GM12878 (cell line): ENCODE results near the gene AP3B1. TPM values are rescaled to one million over a fixed set of nuclear protein-coding genes. Genes with fewer than 3 reads are reported as not detected.

Source experiments
- ATAC-seq: fragments of 200-7000 bp; cut with Tn5 transposase; 3 replicates; pipeline ENCODE4 v1.9.1; 2020; ENCODE audit warnings: mild to moderate bottlenecking, moderate library complexity
- BruUV-seq: library from RNA; stranded (reverse); fragments of 400-500 nt; replicated peaks from 2 replicates; lab custom pipeline; 2021; lab: Mats Ljungman, UMichigan
- CTCF ChIA-PET: fragments of 300-600 bp; sonication (Branson Sonifier 250); formaldehyde crosslinking; extraction: SDS; loops from one replicate; lab custom pipeline; 2021; ENCODE audit warnings: inconsistent platforms; lab: Yijun Ruan, JAX
- POLR2A ChIA-PET: fragments of 350-600 bp; formaldehyde crosslinking; extraction: SDS; loops from one replicate; lab custom pipeline; 2021; ENCODE audit warnings: inconsistent platforms; lab: Charles Lee
- RAD21 ChIA-PET: fragments of 300-600 bp; sonication (Branson Sonifier 250); formaldehyde crosslinking; loops from one replicate; lab custom pipeline; 2023; ENCODE audit warnings: antibody characterized with exemption; ENCODE audit not compliant: unreplicated experiment; lab: Charles Lee
- SMC1A ChIA-PET: fragments of 300-600 bp; sonication (Branson Sonifier 250); formaldehyde crosslinking; loops from one replicate; lab custom pipeline; 2023; ENCODE audit not compliant: unreplicated experiment, uncharacterized antibody; lab: Charles Lee
- DNase-seq: peaks from one replicate; pipeline ENCODE4 v3.0.0-alpha.2; 2011; ENCODE audit warnings: low read depth, low spot score
- FAIRE-seq: peaks from 3 replicates; lab custom pipeline; 2011; peaks lifted over from hg19 to GRCh38; lab: Jason Lieb, UNC
- H2AFZ ChIP-seq: 2 replicates; pipeline ENCODE4 v1.6.0; 2011; ENCODE audit warnings: low read depth, low read length, control low read depth; ENCODE audit not compliant: control insufficient read depth
- H3K27ac ChIP-seq: 2 replicates; pipeline ENCODE4 v1.5.1; 2011; ENCODE audit warnings: control low read depth; ENCODE audit not compliant: control insufficient read depth, insufficient read depth
- H3K27me3 ChIP-seq, 2 experiments: replicated peaks in 1 of 2; 2 replicates each; pipeline versions ENCODE4 v1.6.0 to v1.6.1; 2011; ENCODE audit warnings: low read length in 1 of 2; ENCODE audit not compliant: control insufficient read depth in 2 of 2, insufficient read depth in 2 of 2
- H3K36me3 ChIP-seq, 2 experiments: 2 replicates each; pipeline ENCODE4 v1.5.1; 2011; ENCODE audit warnings: low read length in 1 of 2; ENCODE audit not compliant: control insufficient read depth in 2 of 2, insufficient read depth in 2 of 2
- H3K4me1 ChIP-seq: 2 replicates; pipeline ENCODE4 v1.6.1; 2011; ENCODE audit warnings: mild to moderate bottlenecking, low read length, moderate library complexity, mixed read lengths; ENCODE audit not compliant: control insufficient read depth, insufficient read depth
- H3K4me2 ChIP-seq: 2 replicates; pipeline ENCODE4 v1.6.0; 2011; ENCODE audit warnings: control low read depth; ENCODE audit not compliant: control insufficient read depth, insufficient read depth
- H3K4me3 ChIP-seq: fragments of 200-600 bp; sonication (generic); 2 replicates; pipeline ENCODE4 v1.5.1; 2016
- H3K79me2 ChIP-seq: 2 replicates; pipeline ENCODE4 v1.6.0; 2011; ENCODE audit warnings: low read length; ENCODE audit not compliant: control insufficient read depth, insufficient read depth
- H3K9ac ChIP-seq: 2 replicates; pipeline ENCODE4 v1.8.0; 2011; ENCODE audit warnings: low read length, control low read depth, mixed read lengths; ENCODE audit not compliant: control insufficient read depth, insufficient read depth
- H3K9me3 ChIP-seq: replicated peaks from 3 replicates; pipeline ENCODE4 v1.5.1; 2011; ENCODE audit warnings: mild to moderate bottlenecking, low read length; ENCODE audit not compliant: control insufficient read depth, insufficient read depth
- H4K20me1 ChIP-seq: 2 replicates; pipeline ENCODE4 v1.6.0; 2011; ENCODE audit not compliant: control insufficient read depth, insufficient read depth
- BACH1 ChIP-seq: fragments of 450-650 bp; IDR thresholded peaks from 2 replicates; pipeline ENCODE4 v1.6.1; 2017; ENCODE audit warnings: mild to moderate bottlenecking, borderline replicate concordance
- BRCA1 ChIP-seq: IDR thresholded peaks from 2 replicates; pipeline ENCODE4 v1.6.1; 2011; ENCODE audit warnings: low read depth, low read length, improper control_type of control experiment
- CHD2 ChIP-seq: IDR thresholded peaks from 2 replicates; pipeline ENCODE4 v1.6.1; 2011; ENCODE audit warnings: low read depth, low read length, improper control_type of control experiment, borderline replicate concordance
- E2F8 ChIP-seq: fragments of 450-650 bp; IDR thresholded peaks from 2 replicates; pipeline ENCODE4 v1.6.1; 2018; ENCODE audit warnings: mild to moderate bottlenecking, low read depth, moderate library complexity; ENCODE audit not compliant: partially characterized antibody
- JUND ChIP-seq: IDR thresholded peaks from 2 replicates; pipeline ENCODE4 v1.6.1; 2012; ENCODE audit warnings: low read depth, mild to moderate bottlenecking, low read length, improper control_type of control experiment, moderate library complexity
- PBX3 ChIP-seq: IDR thresholded peaks from 2 replicates; pipeline ENCODE4 v1.6.1; 2011; ENCODE audit warnings: mild to moderate bottlenecking, low read depth, low read length, moderate library complexity; ENCODE audit not compliant: insufficient replicate concordance
- RELB ChIP-seq: fragments of 450-650 bp; IDR thresholded peaks from 2 replicates; pipeline ENCODE4 v1.6.1; 2017; ENCODE audit warnings: low read depth, mild to moderate bottlenecking, moderate library complexity
- SMC3 ChIP-seq: IDR thresholded peaks from 2 replicates; pipeline ENCODE4 v1.6.1; 2011; ENCODE audit warnings: low read length, improper control_type of control experiment, borderline replicate concordance
- USF2 ChIP-seq: IDR thresholded peaks from 2 replicates; pipeline ENCODE4 v1.6.1; 2011; ENCODE audit warnings: low read depth, low read length, improper control_type of control experiment, borderline replicate concordance
- YY1 ChIP-seq: IDR thresholded peaks from 2 replicates; pipeline ENCODE4 v1.6.1; 2011; ENCODE audit warnings: low read depth, mild to moderate bottlenecking, low read length
- WGBS: methylation state at CpG from one replicate; pipeline ENCODE4 v1.1.6; 2016; ENCODE audit warnings: low lambda C conversion rate; ENCODE audit not compliant: insufficient replicate concordance, insufficient coverage; ENCODE audit errors: missing lambda C conversion rate; 5-methylcytosine and 5-hydroxymethylcytosine counted together
- in situ Hi-C: fragments of 300-500 bp; cut with MboI; formaldehyde crosslinking; loops from 9 replicates; pipeline ENCODE4 v1.14.3; 2018; ENCODE audit warnings: mixed read lengths
- intact Hi-C: fragments of 100-400 bp; cut with micrococcal nuclease; formaldehyde crosslinking; loops from one replicate; pipeline ENCODE4 v1.14.2; 2022; ENCODE audit not compliant: unreplicated experiment
- polyA plus RNA-seq, 11 experiments: library from polyadenylated mRNA; depleted of rRNA in 4 of 11; unstranded in 6 of 11; stranded (reverse) in 5 of 11; fragments of >200 nt; fragmentation: Nextera tagmentation in 4 of 11; fragmentation: Illumina TruSeq in 1 of 11; extraction: Ambion mirVana in 4 of 11; extraction: Trizol in 1 of 11; gene quantifications; 1 replicate in 1 of 11; 2 replicates in 10 of 11; pipeline versions ENCODE4 v1.2.1 to v1.2.3, GENCODE V29; 2011 to 2016; ENCODE audit warnings: inconsistent platforms in 2 of 11, missing spikeins in 2 of 11, low read depth in 1 of 11
- total RNA-seq, 4 experiments: library from RNA; depleted of rRNA in 3 of 4; stranded (reverse); fragments of >200 nt in 3 of 4; fragmentation: Illumina TruSeq in 1 of 4; extraction: Trizol in 1 of 4; gene quantifications; 2 replicates each; pipeline versions ENCODE4 v1.2.1 to v1.2.3, GENCODE V29; 2013 to 2021
- TF ChIP-seq, protein P1 (sequence below): fragments of 450-650 bp; IDR thresholded peaks from 2 replicates; pipeline ENCODE4 v1.6.1; 2017; ENCODE audit warnings: mild to moderate bottlenecking, moderate library complexity

Gene AP3B1
- total and polyA plus RNA-seq, 10 of the 15 experiments (the other 5 are each of a cell fraction or from before 2014, with no cell fraction given) = 30.9 to 70.8 (median 46.0) TPM

DNA sequence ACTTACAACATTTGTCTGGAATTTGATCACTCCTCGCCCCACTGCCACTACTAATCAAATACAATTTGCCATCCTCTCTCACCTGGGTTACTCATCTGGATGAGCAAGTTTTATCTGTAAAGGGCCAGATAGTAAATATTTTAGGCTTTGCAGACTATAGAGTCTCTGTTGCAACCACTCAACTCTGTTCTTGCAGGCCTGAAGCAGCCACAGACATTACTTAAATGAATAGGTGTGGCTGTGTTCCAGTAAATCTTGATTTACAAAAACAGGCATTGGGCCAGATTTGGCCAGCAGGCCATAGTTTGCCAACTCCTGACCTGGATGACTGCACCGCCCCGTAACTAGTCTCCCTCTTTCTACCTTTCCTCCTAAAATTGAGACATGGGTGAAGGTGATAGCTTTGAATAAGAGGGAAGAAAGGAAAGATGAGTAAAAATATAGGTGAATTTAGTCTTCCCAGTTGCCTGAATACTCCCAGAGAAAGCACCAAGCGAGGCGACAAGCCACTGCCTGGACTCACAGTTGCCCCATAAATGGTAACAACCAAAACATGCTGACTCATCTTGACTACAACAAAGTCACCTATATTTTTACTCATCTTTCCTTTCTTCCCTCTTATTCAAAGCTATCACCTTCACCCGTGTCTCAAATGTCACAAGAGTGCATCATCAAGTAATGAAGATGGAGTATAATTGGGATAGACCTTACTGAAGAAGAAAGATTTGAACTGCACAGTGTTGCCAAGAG, 33.4 kb upstream of the AP3B1 start:
- no peaks in the 10 kb centered on the region for H3K9me3 ChIP-seq
- DNase-seq (no peak), FAIRE-seq (peak; percentile 13), ATAC-seq (no peak)
- ChIA-PET RAD21 (no interaction called here), CTCF (interaction anchor here (1.4 kb wide), 1 partner anchor 27 kb away, joined by 3 read pairs; no protein-coding TSS in a partner anchor), POLR2A (no interaction called here), SMC1A (interaction anchor here (0.7 to 1.8 kb wide), 4 partner anchors 8 to 198 kb away, joined by 3 to 5 read pairs (median 3); no protein-coding TSS in a partner anchor)
- no peak overlapping the region for H3K4me3 ChIP-seq
- 85% methylated on average over 6 of the region's 6 CpGs for WGBS
- H3K4me1 ChIP-seq = no peaks in the 10 kb centered on the region
- peak overlapping the region; percentile 24; the same call in 1 of the 2 replicates for H3K27ac ChIP-seq
- no peak overlapping the region for H3K4me2 ChIP-seq
- in situ Hi-C loops = no loop called here
- H2AFZ ChIP-seq = peak overlapping the region; percentile 21; the same call in 1 of the 2 replicates
- no TSS peak for BruUV-seq
- H3K9ac ChIP-seq = no peak overlapping the region
- H3K27me3 ChIP-seq = no peaks in the 10 kb centered on the region
- intact Hi-C loops = no loop called here
- H3K79me2 ChIP-seq = no peaks in the 10 kb centered on the region
- H3K36me3 ChIP-seq = no peaks in the 10 kb centered on the region
- H4K20me1 ChIP-seq = no peaks in the 10 kb centered on the region
- no peak for TF ChIP-seq BRCA1
- TF ChIP-seq CHD2 = no peak
- TF ChIP-seq, protein P1, sequence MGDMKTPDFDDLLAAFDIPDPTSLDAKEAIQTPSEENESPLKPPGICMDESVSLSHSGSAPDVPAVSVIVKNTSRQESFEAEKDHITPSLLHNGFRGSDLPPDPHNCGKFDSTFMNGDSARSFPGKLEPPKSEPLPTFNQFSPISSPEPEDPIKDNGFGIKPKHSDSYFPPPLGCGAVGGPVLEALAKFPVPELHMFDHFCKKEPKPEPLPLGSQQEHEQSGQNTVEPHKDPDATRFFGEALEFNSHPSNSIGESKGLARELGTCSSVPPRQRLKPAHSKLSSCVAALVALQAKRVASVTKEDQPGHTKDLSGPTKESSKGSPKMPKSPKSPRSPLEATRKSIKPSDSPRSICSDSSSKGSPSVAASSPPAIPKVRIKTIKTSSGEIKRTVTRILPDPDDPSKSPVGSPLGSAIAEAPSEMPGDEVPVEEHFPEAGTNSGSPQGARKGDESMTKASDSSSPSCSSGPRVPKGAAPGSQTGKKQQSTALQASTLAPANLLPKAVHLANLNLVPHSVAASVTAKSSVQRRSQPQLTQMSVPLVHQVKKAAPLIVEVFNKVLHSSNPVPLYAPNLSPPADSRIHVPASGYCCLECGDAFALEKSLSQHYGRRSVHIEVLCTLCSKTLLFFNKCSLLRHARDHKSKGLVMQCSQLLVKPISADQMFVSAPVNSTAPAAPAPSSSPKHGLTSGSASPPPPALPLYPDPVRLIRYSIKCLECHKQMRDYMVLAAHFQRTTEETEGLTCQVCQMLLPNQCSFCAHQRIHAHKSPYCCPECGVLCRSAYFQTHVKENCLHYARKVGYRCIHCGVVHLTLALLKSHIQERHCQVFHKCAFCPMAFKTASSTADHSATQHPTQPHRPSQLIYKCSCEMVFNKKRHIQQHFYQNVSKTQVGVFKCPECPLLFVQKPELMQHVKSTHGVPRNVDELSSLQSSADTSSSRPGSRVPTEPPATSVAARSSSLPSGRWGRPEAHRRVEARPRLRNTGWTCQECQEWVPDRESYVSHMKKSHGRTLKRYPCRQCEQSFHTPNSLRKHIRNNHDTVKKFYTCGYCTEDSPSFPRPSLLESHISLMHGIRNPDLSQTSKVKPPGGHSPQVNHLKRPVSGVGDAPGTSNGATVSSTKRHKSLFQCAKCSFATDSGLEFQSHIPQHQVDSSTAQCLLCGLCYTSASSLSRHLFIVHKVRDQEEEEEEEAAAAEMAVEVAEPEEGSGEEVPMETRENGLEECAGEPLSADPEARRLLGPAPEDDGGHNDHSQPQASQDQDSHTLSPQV = no peak
- no peak for TF ChIP-seq YY1
- TF ChIP-seq RELB = no peak
- TF ChIP-seq USF2 = no peak
- TF ChIP-seq E2F8 = no peak
- TF ChIP-seq SMC3 = no peak
- no peak for TF ChIP-seq BACH1
- no peak for TF ChIP-seq JUND
- no peak for TF ChIP-seq PBX3
